Fibroblast of the aortic adventitia (primary cell): ENCODE data around the gene WDR49. TPM values are rescaled to one million over a fixed set of nuclear protein-coding genes. Genes with fewer than 3 reads are reported as not detected.

ENCODE experiments used
- DNase-seq: peaks from one replicate; pipeline ENCODE4 v3.0.0-alpha.2; 2010; ENCODE audit warnings: low read depth
- H3K4me3 ChIP-seq: 2 replicates; pipeline ENCODE4 v1.5.1; 2011; ENCODE audit warnings: low read depth, mild to moderate bottlenecking, control low read depth, low read length, moderate library complexity
- CTCF ChIP-seq: IDR thresholded peaks from 2 replicates; pipeline ENCODE4 v1.5.1; 2011; ENCODE audit warnings: mild to moderate bottlenecking, low read length, control low read depth, inconsistent platforms; ENCODE audit not compliant: insufficient read depth
- total RNA-seq: library from RNA; depleted of rRNA; stranded (reverse); fragments of >200 nt; gene quantifications from 2 replicates; pipeline ENCODE4 v1.2.3, GENCODE V29; 2012; ENCODE audit warnings: low replicate concordance

Gene WDR49
- total RNA-seq, 1 donor, result under 0.01 TPM

DNA sequence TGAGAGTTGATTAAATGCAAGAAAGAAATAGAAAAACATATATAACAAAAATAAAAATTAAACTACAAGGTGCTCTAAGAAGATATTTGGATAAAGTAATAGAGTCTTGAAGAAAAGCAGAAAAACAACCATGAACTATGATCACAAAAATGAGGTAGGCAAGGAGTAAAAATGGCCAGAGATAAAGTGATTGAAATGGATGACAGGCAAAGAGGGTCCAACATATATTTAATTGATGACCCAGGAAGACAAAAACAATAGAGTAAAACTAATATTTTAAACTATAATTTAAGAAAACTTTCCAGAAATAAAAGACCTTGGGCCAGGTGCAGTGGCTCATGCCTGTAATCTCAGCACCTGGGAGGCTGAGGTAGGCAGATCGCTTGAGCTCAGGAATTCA lies 22.1 kb upstream of the WDR49 start:
- H3K4me3 ChIP-seq, result no peak overlapping the region
- TF ChIP-seq CTCF, result no peak
- DNase-seq, result peak; percentile 1

DNA sequence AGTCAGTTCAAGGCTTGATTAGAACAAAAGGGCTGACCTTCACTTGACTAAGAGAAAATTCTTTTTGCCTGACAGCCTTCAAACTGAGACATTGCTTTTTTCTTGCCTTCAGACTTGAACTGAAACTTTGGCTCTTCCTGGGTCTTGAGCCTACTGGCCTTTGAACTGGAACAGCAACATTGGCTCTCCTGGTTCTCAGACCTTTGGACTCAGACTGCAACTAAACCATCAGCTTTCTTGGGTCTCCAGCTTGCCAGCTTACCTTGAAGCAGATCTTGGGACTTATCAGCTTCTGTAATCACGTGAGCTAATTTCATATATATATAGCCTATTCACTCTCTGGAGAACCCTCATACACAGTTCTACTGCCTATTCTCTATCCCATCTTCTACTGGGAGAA lies 19.5 kb upstream of the WDR49 start:
- no peak for DNase-seq
- no peak for TF ChIP-seq CTCF
- no peak overlapping the region for H3K4me3 ChIP-seq

DNA sequence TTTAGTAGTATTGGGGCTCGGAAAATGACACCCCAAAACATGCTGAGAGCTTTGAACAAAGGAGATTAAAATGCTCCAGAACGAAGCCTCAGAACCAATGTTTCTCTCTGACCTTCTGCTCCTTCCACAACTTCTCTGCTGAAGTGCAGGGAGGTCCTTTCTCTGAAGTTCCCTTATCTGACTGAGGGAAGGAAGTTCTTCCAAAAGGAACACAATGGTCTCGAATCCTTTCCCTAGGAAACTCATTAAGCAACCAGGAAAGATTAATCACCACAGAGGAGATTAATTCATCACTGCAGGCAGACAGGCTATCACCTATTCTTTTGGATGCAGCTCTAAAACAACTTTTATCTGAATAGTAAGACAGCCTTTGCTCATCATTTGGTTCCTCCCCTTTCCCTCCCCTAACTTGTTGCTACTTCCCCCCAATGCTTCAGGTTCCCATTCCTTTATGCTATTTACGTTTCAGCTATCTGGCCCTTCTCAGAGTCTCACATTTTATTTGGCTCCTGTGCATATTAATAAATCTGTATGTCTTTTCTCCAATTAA lies 18.2 kb upstream of the WDR49 start:
- no peak overlapping the region for H3K4me3 ChIP-seq

DNA sequence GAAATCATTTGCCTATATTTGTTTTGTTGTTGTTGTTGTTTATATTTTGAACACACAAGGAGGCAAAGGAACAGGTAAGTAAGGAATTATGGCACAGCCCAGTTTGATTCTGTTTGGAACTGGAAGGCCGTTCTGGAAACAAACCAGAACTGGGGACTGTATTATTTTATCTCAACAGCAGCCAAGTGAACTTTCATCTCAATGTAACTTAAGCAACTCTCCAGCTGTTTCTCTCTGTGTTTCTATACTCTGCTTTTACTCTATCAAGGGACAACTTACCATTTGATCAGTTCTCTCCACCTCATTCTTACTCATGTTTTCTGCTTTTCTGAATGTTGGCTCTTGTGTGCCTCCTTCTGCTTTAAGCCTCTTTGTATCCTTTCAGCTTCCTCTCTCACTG lies 16.0 kb upstream of the WDR49 start:
- TF ChIP-seq CTCF, result no peak
- H3K4me3 ChIP-seq, result no peak overlapping the region
- no peak for DNase-seq

More for the DNA sequence above, 18.2 kb upstream of the WDR49 start:
- TF ChIP-seq CTCF, result no peak
- DNase-seq, result no peak

- no peak for DNase-seq
- no peak for TF ChIP-seq CTCF
- H3K4me3 ChIP-seq, result no peak overlapping the region
Measured at GRCh38 chr3:167668651-167669050, 14.9 kb upstream of the WDR49 start.

- no peak for DNase-seq
- no peak overlapping the region for H3K4me3 ChIP-seq
- no peak for TF ChIP-seq CTCF
Measured at GRCh38 chr3:167666563-167666962, 12.8 kb upstream of the WDR49 start.

GRCh38 chr3:167662919-167663400 lies 9.2 kb upstream of the WDR49 start:
- no peak for DNase-seq
- no peak overlapping the region for H3K4me3 ChIP-seq
- no peak for TF ChIP-seq CTCF
